Stimulated activated CD4-positive, alpha-beta T cell treated with anti-CD3 and anti-CD28 coated beads, Interleukin-1b, Interleukin-23, amount 100 ng/mL, for 24 hours (primary cell): ENCODE data around the gene TRIM58.

ENCODE experiments used
- DNase-seq, 4 experiments: peaks; one replicate each; pipeline ENCODE4 v3.0.0-alpha.2; 2020; ENCODE audit warnings: low read depth in 4 of 4, low spot score in 1 of 4

Gene TRIM58

DNA sequence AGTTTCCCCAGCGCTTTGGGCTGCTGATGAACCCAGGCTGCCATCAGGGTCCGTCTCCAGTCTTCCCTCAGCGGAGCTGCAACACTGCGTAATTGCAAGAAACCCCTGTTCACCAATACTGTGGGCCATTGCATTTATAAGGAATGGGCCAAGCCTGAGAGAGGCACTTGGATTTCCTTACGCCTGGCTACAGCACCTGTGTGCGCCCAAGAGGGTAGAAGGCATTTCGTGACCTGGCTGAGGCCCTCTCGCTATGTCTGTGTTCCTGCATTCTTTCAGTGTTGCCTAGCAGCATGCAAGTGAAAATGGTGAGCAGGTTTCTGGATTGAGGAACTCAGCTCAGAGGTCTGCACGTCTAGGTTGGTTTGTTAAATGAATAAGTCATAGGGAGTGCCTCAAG, 26.4 kb downstream of the TRIM58 start:
- no peak for DNase-seq

DNA sequence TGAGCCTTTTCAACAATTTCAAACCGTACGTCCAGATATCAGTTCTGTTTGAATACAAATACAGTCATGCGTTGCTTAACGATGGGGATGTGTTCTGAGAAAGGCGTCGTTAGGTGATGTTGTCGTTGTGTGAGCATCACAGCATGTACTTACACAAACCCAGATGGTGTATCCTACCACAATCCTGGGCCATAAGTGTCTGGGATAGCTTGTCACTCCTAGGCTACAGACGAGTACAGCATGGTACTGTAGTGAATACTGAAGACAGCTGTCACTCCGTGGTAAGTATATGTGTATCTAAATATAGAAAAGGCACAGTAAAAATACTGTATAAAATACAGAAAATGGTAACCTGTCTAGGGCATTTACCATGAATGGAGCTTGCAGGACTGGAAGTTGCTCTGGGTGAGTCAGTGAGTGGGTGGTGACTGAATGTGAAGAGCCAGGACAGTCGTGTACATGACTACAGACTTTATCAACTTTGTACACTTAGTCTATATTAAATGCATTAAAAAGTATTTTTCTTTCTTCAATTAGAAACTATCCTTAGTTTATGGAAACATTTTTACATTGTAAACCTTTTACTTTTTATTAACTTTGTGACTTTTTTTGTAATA, 27.9 kb downstream of the TRIM58 start:
- no peak for DNase-seq

DNA sequence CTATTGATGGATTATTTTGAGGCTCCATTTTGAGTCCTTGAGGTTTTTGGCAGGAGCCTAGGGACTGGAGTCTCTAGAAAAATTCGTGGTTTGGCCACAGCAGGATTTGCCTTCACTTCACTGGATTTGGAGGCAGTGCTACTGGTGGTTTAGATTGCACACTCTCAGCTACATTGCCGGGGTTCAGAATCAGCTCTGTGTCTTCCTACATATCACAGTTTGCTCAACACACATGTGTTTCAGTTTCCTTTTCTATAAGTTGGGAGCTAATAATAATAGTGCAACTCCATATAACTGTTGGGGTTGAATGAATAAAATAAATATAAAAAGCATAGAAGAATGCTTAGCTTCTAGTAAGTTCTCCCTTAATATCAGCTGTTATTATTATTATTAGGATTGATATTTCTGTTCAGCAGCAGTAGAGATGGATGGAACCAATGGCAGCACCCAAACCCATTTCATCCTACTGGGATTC, 38.2 kb downstream of the TRIM58 start, which contains the start of gene OR2W3:
OR2W3 (plus strand) TSS at position 425 of the 475 bp plus-strand sequence; CDS start at position 425, 0 bp downstream.
- no peak for DNase-seq

DNA sequence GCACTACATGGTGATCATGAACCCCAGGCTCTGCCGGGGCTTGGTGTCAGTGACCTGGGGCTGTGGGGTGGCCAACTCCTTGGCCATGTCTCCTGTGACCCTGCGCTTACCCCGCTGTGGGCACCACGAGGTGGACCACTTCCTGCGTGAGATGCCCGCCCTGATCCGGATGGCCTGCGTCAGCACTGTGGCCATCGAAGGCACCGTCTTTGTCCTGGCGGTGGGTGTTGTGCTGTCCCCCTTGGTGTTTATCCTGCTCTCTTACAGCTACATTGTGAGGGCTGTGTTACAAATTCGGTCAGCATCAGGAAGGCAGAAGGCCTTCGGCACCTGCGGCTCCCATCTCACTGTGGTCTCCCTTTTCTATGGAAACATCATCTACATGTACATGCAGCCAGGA, 39.0 kb downstream of the TRIM58 start:
- no peak for DNase-seq

DNA sequence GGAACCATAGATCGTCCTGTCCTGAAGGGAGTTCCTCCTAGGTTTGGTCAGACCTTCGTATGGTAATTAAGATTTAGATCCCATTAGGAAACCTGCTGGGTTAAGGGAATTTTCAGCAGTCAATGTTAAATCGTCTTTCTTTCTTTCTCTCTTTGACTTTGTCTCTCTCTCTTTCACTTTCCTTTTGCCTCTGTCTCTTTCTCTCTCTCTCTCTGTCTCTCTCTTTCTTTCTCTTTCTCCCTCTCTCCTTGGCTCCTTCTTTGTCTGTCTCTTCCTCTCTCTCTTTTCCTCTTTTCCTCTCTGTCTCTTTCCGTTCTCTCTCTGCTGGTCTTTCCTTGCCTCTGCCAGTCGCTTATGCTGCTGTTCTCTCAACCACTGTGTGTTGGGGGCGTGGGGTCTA, 47.1 kb downstream of the TRIM58 start:
- no peak for DNase-seq

DNA sequence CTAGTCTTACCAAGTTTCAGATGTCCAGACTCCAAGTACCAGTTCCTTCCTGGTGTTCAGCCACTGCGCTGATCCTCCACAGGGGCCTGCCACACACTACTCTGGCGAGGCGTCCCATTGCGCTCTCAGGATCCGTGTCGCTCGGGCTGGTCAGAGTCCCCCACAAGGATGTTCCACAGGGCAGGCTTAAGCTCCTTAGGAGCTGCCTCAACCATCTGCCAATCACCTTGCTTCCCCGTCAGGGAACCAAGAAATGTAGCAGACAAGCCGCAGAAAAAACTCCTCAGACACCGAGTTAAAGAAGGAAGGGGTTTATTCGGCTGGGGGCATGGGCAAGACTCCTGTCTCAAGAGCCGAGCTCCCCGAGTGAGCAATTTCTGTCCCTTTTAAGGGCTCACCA, 48.2 kb downstream of the TRIM58 start:
- no peak for DNase-seq

DNA sequence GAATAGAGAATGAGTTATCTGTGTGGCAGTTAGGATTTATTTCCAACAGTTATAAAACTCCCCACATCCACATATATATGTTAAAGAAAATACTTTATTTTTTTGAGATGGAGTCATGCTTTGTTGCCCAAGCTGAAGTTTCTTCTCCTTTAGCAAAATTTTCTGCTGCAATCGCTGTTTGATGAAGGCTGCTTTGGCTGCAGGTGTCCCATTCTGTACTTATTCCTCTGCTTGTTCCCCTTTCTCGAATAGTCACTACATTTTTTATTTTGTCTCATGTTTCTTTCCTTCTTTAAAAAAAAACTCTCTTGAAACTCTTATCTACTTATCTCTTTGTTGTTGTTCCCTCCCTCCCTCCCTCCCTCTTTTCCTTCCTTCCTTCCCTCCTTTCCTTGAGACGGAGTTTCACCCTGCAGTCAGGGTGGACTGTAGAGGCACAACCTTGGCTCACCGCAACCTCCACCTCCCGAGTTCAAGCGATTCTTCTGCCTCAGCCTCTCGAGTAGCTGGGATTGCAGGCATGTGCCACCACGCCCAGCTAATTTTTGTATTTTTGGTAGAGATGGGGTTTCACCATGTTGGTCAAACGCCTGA, 49.0 kb downstream of the TRIM58 start:
- peak in 1 of 4 experiments; percentile 2 for DNase-seq

DNA sequence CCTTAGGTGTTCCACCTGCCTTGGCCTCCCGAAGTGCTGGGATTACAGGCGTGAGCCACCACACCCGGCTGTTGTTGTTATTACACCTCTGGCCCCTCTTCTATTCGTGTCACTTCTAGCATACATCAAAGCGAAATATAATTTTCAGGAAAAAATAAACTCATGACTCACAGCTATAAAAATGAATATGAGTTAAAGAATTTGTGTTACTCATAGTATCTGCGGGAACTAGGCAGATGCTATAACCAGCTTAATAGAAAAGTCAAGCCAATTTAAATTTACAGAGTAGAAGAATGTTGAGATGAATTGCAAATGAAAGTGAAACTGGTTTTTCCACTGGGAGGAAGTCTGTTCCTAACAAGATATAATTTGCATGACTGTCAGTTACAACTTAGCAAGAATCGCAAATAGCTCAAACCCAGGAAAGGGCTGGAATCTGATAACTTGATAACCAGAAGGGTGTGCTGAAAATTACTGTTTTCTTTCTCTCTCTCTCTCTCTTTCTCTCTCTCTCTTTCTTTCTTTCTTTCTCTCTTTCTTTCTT, 49.6 kb downstream of the TRIM58 start:
- no peak for DNase-seq

DNA sequence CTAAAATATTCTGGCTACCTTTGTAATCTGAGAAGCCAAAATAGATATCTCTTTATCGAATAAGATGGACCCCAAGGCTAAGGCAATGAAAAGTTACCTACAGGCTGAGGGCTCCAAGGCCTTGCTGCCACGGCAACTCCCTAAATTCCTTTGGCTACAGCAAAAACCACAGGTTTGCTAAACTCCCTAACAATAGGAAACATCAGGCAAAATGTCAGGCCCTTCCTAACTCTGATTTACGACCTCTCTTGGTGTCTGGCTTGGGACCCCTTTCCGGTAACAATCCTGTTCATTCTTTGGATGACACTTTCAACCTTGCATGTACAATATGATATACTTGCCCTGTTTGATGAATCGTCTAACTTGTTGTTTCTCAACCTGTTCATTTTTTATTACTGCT, 51.8 kb downstream of the TRIM58 start:
- no peak for DNase-seq

DNA sequence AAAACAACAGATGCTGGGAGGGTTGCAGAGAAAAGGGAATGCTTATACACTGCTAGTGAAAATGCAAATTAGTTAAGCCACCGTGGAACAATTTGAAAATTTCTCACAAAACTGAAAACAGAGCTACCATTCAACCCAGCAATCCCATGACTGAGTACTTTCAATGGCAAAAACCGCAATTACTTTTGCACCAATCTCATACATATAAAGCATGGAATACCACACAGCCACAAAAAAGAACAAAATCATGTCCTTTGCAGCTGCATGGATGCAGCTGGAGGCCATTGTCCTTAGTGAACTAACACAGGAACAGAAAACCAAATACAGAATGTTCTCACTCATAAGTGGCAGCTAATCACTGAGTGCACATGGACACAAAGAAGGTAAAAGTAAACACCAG, 56.8 kb downstream of the TRIM58 start:
- no peak for DNase-seq

DNA sequence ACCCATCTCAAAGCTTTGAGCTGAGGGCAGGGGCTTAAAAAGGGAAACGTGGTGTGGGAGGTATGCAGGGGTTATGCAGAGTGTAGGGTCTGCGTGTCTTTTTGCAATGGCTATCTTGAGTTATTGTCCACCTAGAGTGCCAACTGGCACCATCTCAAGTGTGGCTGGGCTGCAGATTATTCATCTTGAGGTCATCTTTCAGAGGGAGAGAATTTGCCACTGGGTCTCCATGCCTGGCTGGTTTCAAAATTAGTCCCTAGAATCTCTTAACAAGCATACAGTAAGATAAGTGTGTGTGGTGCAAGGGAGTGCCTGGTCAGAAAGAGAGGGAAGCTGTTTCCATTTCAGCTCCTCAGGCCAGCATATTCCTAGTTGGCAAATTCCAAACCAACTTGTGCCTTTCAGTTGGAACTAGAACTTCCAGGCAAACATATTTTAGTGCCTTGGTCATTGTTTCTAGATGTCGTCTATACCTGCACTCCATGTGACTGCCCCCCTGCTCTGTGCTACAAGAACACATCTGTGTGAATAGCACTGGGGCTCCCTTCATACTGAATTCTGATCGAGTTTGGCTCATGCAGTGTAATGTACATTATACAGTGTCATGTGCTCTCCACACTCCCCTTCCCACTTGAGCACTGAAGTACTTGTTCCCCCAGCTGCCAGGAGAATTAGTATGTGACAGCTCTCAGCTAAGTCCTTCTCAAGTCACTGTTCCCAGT, 58.1 kb downstream of the TRIM58 start:
- no peak for DNase-seq

DNA sequence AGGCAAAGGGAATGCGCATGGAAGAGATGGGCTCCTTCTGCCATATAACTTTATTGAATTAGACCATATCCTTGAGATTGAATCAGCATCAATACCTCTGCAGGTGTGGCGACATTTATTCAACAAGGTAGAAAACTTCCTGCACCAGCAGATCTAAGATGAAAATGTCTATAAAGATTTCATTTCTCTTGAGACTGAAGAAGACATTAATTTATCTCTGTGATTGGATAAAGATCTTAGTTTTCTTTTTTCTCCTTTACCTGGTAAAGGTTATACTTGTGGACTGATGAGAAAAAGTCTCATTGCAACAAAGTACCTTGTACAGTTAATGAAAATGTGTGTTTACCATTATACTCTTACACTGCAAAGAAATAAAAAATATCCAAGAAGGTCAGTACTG, 63.0 kb downstream of the TRIM58 start, which contains the start of gene OR2T8:
OR2T8 (plus strand) TSS at position 301 of the 400 bp plus-strand sequence. CDS start 766 bp downstream, outside the sequence.
- DNase-seq, result no peak

DNA sequence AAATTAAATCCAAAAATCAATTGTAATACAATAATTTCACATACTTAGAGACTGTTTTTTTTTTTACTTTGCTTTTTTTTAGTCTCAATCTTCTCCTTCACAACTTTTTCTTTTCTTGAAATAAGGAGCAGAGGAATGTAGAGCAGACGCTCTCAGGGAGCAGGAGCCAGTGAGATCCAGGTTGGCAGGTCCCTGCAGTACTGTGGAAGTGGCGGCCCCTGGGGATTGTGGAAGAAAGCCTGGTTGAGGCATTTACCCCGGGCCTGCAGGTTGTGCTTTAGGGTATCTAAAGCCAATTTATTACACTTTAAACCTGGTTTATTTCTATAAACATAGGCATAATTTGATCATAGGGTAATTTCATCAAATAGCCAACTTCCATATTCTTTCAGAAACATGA, 67.0 kb downstream of the TRIM58 start:
- DNase-seq, result no peak

DNA sequence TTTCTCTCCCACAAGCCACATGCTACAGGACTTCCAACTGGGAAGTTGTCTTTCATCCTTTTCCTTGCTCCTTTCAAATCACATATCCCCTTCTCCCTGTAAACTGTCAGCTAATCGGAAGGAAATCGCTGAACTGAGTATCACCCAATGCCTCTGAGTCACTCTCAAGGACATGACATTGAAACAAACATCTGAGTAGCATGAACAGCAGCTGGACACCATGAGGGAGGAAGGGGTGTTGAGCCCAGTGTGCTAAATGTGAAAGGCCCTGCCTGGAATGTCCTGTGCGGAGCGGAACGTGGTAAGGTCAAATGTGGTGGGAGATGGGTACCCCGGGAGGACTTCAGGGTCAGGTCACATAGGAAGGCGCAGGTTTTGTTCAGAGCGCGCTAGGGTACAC, 67.9 kb downstream of the TRIM58 start, which contains the start of gene OR2AJ1:
OR2AJ1 (plus strand) TSS at position 22 of the 400 bp plus-strand sequence. CDS start 8,880 bp downstream, outside the sequence.
- DNase-seq, result no peak
